ENCODE measurements around the gene KCTD12. TPM values are rescaled to one million over a fixed set of nuclear protein-coding genes. Genes with fewer than 3 reads are reported as not detected.

KCTD12 gene
- total RNA-seq, 6 experiments from 2014 or later: 0.66 to 3.4 (median 0.90) TPM

DNA sequence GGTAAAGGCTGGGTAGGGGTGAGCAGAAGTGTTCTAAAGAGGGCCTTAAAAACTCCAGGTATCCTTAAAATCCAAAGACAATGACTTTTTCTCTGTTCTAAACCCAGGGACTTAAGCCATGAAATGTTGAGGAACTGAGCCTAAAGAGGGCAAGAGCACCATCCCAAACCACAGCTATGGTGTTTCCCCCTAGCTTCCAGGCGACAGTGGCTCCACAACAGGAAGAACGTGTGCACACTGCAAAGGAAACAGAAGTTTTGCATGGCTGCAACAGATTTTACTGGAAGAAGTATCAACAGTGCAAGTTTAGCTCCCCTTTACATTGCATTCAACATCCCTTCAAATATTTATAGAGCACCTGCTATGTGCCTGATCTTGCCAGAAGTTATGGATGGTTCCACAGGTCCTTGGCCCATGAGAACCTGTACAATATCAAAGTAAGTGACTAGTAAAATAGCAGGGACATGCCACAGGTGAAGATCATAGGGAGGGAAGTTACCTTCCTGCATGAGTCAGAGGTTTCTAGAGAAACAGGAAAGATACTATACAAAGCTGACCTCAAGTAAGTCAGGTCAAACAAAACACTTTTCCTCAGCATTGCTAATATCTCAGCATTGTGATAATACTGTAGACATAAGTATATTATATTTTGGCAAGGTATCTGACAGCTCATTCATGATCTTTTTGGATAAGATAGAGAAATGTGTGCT lies 8.4 kb upstream of the KCTD12 start:
- H3K9me3 Mint-ChIP-seq: peaks cover 10% of the 10 kb centered on the region
- H3K36me3 Mint-ChIP-seq (ENCODE audit: low read depth): no peaks in the 10 kb centered on the region; the same call in 1 of the 2 replicates
- no peaks in the 10 kb centered on the region; the same call in 1 of the 2 replicates for H3K4me1 Mint-ChIP-seq (ENCODE audit: low read depth)
- no peak for DNase-seq
- H3K27ac Mint-ChIP-seq: no peak overlapping the region
- H3K27me3 Mint-ChIP-seq (ENCODE audit: insufficient read depth): peaks cover 4% of the 10 kb centered on the region; the same call in 1 of the 2 replicates
- TF ChIP-seq, protein P1, sequence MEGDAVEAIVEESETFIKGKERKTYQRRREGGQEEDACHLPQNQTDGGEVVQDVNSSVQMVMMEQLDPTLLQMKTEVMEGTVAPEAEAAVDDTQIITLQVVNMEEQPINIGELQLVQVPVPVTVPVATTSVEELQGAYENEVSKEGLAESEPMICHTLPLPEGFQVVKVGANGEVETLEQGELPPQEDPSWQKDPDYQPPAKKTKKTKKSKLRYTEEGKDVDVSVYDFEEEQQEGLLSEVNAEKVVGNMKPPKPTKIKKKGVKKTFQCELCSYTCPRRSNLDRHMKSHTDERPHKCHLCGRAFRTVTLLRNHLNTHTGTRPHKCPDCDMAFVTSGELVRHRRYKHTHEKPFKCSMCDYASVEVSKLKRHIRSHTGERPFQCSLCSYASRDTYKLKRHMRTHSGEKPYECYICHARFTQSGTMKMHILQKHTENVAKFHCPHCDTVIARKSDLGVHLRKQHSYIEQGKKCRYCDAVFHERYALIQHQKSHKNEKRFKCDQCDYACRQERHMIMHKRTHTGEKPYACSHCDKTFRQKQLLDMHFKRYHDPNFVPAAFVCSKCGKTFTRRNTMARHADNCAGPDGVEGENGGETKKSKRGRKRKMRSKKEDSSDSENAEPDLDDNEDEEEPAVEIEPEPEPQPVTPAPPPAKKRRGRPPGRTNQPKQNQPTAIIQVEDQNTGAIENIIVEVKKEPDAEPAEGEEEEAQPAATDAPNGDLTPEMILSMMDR (IDR thresholded peaks at IDR 0.05): no peak
- H3K4me3 Mint-ChIP-seq: no peak overlapping the region

DNA sequence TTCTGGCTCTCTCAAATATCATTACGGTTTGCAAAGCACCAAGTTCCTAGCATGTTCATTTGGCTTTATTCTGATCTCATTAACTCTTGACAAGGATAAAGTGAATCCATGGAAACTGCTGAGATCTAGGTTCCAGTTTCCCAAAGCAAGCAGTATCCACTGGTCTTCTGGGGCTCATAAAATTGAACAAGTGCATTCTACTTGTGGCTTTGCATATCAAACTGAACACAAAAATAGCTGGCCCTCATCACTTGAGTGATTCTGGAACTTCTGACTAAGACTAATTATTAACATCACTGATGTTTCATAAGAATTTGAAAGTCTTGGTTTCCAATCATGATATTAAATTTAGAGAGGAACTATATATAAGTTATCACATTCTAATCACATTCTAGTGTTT lies 6.3 kb upstream of the KCTD12 start:
- no peak for DNase-seq
- no peaks in the 10 kb centered on the region; the same call in 1 of the 2 replicates for H3K9me3 Mint-ChIP-seq

DNA sequence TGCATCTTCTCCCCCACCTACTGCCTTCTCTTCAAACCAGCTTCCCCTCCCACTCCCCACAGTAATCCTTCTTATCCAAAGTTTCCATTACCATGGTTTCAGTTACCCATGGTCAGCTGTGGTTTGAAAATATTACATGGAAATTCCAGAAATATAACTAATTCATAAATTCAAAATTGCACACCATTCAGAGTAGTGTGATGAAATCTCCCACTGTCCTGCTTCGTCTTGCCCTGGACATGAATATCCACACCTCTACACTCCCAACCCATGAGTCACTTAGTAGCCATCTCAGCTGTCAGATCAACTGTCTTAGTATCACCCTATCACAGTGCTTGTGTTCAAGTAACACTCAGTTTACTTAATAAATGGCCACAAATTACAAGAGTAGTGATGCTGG lies 3.8 kb upstream of the KCTD12 start:
- Mint-ChIP-seq H3K27ac (no peak overlapping the region), H3K27me3 (ENCODE audit: insufficient read depth) (peaks cover 5% of the 10 kb centered on the region)

More for the DNA sequence above, 6.3 kb upstream of the KCTD12 start:
- Mint-ChIP-seq H3K4me1 (ENCODE audit: low read depth) (peaks cover under 1% of the 10 kb centered on the region; the same call in 1 of the 2 replicates), H3K36me3 (ENCODE audit: low read depth) (no peaks in the 10 kb centered on the region; the same call in 1 of the 2 replicates), H3K4me3 (no peak overlapping the region), H3K27ac (no peak overlapping the region), H3K27me3 (ENCODE audit: insufficient read depth) (peaks cover 4% of the 10 kb centered on the region; the same call in 1 of the 2 replicates)
- TF ChIP-seq, protein P1 (IDR thresholded peaks at IDR 0.05): no peak

DNA sequence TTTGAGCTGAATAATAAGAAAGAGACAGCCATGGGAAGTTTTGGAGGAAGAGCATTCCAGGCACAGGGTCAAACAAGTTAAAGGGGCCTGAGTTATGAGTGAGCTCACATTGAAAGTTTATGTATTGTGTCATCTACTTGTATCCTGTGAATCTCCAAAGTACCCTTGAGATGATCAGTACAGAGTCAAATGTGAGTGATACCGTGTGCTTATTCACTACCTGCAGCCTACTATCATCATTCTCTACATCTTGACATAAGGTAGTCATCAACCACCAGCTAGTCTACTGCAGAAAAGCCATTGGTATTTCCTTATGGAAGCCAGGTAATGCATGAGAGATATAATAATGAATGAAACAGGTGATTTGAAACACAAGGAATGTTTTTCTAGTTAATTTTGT lies 3.0 kb upstream of the KCTD12 start:
- TF ChIP-seq, protein P1 (IDR thresholded peaks at IDR 0.05): no peak
- peaks cover 7% of the 10 kb centered on the region for H3K27me3 Mint-ChIP-seq (ENCODE audit: insufficient read depth)

More for the DNA sequence above, 3.8 kb upstream of the KCTD12 start:
- Mint-ChIP-seq H3K4me1 (ENCODE audit: low read depth) (peaks cover 13% of the 10 kb centered on the region), H3K9me3 (no peaks in the 10 kb centered on the region), H3K4me3 (no peak overlapping the region), H3K36me3 (ENCODE audit: low read depth) (no peaks in the 10 kb centered on the region)
- TF ChIP-seq, protein P1 (IDR thresholded peaks at IDR 0.05): no peak
- no peak for DNase-seq

DNA sequence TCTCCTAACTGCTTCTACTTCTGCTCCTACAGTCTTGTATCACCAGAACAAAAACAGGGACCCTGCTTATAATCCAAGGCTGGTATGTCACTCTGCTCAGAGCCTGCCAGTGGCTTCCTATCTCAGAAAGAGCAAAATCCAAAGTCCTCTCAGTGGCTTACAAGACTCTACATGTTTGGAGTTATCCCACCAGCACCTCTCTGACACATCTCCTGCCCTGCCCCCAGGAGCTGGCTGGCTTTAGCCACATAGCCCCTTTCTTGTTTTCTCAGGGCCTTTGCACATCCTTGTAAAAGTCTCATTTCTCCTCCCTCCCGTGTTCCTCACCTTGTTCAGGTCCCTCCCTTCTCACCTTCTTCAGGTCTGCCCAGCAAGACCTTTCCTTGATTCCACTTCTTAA lies 2.2 kb upstream of the KCTD12 start:
- Mint-ChIP-seq H3K36me3 (ENCODE audit: low read depth) (no peaks in the 10 kb centered on the region), H3K4me1 (ENCODE audit: low read depth) (peaks cover 22% of the 10 kb centered on the region), H3K27me3 (ENCODE audit: insufficient read depth) (peaks cover 7% of the 10 kb centered on the region), H3K27ac (no peak overlapping the region), H3K4me3 (no peak overlapping the region; the same call in 1 of the 2 replicates), H3K9me3 (no peaks in the 10 kb centered on the region)
- TF ChIP-seq, protein P1 (IDR thresholded peaks at IDR 0.05): no peak
- DNase-seq: no peak

More for the DNA sequence above, 3.0 kb upstream of the KCTD12 start:
- no peak overlapping the region for H3K4me3 Mint-ChIP-seq
- peaks cover 20% of the 10 kb centered on the region for H3K4me1 Mint-ChIP-seq (ENCODE audit: low read depth)
- no peak for DNase-seq
- H3K27ac Mint-ChIP-seq: no peak overlapping the region
- no peaks in the 10 kb centered on the region for H3K9me3 Mint-ChIP-seq
- H3K36me3 Mint-ChIP-seq (ENCODE audit: low read depth): no peaks in the 10 kb centered on the region
